ENCODE results near the gene ELN.

DNA sequence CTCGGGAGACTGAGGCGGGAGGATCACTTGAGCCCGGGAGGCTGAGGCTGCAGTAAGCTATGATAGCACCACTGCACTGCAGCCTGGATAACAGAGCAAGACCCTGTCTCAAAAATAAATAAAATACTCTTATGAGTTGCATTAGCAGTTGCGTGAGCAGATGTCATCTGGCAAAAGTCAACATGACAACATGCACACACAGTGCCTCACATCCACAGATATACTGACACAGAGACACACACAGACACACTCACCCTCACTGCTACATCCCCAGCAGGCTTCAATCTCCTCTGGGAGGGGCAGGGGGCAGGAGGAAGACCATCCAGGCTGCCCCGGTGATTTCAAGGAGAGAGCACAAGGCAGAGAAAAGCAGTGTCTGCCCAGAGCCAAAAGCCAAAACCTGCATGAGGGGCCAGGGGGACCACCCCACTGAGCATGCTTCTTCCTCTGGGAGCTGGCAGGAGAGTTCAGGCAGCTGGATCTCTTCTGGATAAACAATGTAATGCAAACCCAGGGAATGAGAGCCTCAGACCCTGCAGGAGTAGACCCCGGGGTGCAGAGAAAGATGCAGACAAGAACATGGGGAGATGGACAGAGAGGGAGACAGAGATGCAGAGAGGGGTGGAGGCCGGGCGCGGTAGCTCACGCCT lies 9.6 kb upstream of the ELN start:
- TF ChIP-seq CTCF (IDR thresholded peaks at IDR 0.05; ENCODE audit: low read depth, low read length, poor library complexity, severe bottlenecking) = no peak
- TF ChIP-seq EZH2phosphoT487 (IDR thresholded peaks at IDR 0.05; ENCODE audit: borderline replicate concordance, low read length) = no peak
